ENCODE results near the gene SHC3.

SHC3 gene

GRCh38 chr9:89138463-89139390 lies 39.9 kb downstream of the SHC3 start:
- POLR2A ChIA-PET: no interaction called here
- no peak for DNase-seq (ENCODE audit: extremely low spot score)
- TF ChIP-seq, protein P1, sequence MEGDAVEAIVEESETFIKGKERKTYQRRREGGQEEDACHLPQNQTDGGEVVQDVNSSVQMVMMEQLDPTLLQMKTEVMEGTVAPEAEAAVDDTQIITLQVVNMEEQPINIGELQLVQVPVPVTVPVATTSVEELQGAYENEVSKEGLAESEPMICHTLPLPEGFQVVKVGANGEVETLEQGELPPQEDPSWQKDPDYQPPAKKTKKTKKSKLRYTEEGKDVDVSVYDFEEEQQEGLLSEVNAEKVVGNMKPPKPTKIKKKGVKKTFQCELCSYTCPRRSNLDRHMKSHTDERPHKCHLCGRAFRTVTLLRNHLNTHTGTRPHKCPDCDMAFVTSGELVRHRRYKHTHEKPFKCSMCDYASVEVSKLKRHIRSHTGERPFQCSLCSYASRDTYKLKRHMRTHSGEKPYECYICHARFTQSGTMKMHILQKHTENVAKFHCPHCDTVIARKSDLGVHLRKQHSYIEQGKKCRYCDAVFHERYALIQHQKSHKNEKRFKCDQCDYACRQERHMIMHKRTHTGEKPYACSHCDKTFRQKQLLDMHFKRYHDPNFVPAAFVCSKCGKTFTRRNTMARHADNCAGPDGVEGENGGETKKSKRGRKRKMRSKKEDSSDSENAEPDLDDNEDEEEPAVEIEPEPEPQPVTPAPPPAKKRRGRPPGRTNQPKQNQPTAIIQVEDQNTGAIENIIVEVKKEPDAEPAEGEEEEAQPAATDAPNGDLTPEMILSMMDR (IDR thresholded peaks at IDR 0.05; ENCODE audit: control extremely low read depth, extremely low read depth, low read depth, missing control alignments): no peak
- CTCF ChIA-PET: interaction anchor here (0.9 to 1.5 kb wide), 4 partner anchors 15 to 85 kb away, joined by 3 read pairs; no protein-coding TSS in a partner anchor

DNA sequence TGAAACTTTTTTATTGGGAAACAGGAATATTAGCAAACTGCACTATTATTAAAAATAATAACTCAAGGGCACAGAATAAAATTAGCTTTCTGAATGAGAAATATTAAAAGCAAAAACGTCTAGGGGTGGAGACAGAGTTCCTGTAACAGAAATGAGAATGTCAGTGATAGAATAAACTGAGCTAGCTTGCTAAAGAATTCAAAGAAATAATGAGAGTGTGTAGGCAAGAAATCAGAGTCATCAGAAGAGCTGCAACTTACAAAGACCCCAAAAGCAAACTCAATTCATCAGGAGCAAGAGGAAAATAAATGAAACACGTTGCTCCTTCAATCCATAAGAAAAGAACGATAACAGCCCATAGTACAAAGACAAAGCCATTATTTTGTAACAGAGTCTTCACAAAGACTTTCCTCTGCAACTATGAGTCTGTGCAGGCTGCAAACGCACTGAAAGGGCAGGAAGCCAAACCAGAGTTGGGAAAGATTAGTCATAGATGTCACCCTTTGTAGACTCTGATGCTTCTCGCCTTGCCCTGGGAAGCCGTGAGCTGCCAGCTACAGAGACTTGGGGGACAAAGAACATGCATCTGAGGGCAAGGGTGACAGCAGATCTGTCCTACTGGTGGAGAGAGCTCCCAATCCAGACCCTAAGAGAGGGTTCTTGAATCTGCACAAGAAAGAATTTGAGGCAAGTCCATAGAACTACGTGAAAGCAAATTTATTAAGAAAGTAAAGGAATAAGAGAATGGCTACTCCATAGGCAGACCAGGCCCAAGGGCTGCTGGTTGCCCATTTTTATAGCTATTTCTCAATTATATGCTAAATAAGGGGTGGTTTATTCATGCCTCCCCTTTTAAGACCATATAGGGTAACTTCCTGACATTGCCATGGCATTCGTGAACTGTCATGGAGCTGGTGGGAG lies 40.8 kb downstream of the SHC3 start:
- ChIA-PET POLR2A (no interaction called here), CTCF (interaction anchor here (0.6 to 1.4 kb wide), 6 partner anchors 9 to 964 kb away, joined by 3 read pairs; no protein-coding TSS in a partner anchor)
- DNase-seq (ENCODE audit: extremely low spot score): no peak
- TF ChIP-seq, protein P1 (IDR thresholded peaks at IDR 0.05; ENCODE audit: control extremely low read depth, extremely low read depth, low read depth, missing control alignments): no peak

DNA sequence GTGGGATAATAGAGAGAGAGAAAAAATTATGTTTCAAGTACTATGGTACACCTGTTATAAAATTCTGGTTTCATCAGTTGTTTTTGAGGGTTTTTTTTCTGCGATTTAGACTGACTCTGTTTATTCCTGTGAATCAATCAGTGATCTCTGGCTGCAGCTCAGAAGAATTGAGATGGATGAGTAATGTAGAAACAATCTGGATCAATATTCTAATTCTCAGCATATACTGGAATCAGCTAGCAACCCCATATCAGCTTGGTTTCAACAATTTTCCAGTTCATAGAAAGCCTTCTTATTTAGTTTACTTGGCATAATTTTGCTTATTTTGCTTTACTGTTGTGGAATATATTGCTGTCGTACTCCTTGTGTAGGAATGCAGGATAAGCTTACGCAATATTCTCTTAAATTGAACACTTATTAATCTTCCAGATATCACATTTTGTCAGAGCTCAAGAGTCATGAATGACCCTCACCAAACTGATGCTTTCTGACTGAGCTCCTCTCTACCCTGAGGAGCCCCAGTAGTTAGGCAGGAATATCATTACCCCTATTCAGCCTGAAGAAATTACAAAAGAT lies 42.9 kb downstream of the SHC3 start:
- no peak for DNase-seq (ENCODE audit: extremely low spot score)
- CTCF ChIA-PET: interaction anchor here (1.0 kb wide), 1 partner anchor 47 kb away, joined by 3 read pairs; no protein-coding TSS in a partner anchor

DNA sequence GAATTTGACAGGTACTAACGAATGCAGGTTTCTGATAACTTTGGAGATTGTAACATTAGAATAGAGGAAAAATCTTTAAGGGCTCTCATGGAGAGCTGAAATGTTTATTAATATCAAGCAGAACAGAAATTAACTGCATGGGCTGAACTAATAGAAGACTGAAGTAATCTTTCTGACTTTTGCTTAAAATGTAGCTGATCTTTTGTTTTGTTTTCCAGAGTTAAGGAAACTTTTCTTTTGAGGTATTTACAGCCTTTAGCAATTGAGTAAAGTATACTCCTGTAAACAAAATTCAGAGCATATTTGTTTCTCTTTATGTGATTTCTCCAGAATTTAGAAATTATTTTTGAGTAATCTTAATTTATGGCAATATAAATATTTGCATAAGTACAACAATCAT lies 43.9 kb downstream of the SHC3 start:
- ChIA-PET CTCF (no interaction called here), POLR2A (no interaction called here)
- no peak for DNase-seq (ENCODE audit: extremely low spot score)
- TF ChIP-seq, protein P1 (IDR thresholded peaks at IDR 0.05; ENCODE audit: control extremely low read depth, extremely low read depth, low read depth, missing control alignments): no peak

More for the DNA sequence above, 42.9 kb downstream of the SHC3 start:
- POLR2A ChIA-PET: no interaction called here
- TF ChIP-seq, protein P1 (IDR thresholded peaks at IDR 0.05; ENCODE audit: control extremely low read depth, extremely low read depth, low read depth, missing control alignments): no peak

DNA sequence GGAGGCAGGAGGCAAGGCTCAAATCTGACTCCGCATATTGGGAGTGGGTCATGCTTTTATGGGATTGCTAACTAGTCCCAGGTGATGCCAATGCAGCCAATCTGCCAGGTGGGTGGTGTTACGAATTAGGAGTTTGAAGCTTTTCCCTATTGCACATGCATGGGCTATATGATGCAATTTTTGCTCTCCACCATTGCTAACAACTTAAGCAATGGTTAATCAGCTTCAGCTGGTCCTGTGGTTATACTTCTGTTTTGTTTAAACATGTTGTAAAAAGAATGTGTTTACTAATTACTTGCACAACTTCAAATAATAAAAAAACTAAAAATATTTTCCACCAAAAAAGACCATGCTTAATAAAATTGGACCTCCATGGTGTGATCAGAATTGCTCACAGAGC lies 55.7 kb downstream of the SHC3 start:
- TF ChIP-seq, protein P1 (IDR thresholded peaks at IDR 0.05; ENCODE audit: control extremely low read depth, extremely low read depth, low read depth, missing control alignments): no peak
- ChIA-PET POLR2A (no interaction called here), CTCF (no interaction called here)
- DNase-seq (ENCODE audit: extremely low spot score): no peak

- TF ChIP-seq, protein P1 (IDR thresholded peaks at IDR 0.05; ENCODE audit: control extremely low read depth, extremely low read depth, low read depth, missing control alignments): no peak
- ChIA-PET POLR2A (no interaction called here), CTCF (no interaction called here)
- DNase-seq (ENCODE audit: extremely low spot score): no peak
Measured at GRCh38 chr9:89120704-89121103, 57.9 kb downstream of the SHC3 start.
